PC-9 (cell line): Measurements from ENCODE around the gene RIN1. TPM values are rescaled to one million over a fixed set of nuclear protein-coding genes. Genes with fewer than 3 reads are reported as not detected.

Source experiments
- BruUV-seq: library from RNA; stranded (reverse); fragments of 400-500 nt; replicated peaks from 2 replicates; lab custom pipeline; 2021; lab: Mats Ljungman, UMichigan
- CTCF ChIA-PET: fragments of 300-600 bp; sonication (Branson Sonifier 250); formaldehyde crosslinking; loops from one replicate; lab custom pipeline; 2022; ENCODE audit warnings: antibody characterized with exemption; lab: Charles Lee
- POLR2A ChIA-PET: fragments of 300-600 bp; sonication (Branson Sonifier 250); formaldehyde crosslinking; loops from one replicate; lab custom pipeline; 2022; ENCODE audit warnings: antibody characterized with exemption; ENCODE audit not compliant: unreplicated experiment; lab: Charles Lee
- DNase-seq, 2 experiments: peaks; one replicate each; pipeline versions ENCODE4 v3.0.0 to v3.0.0-alpha.2; 2015 to 2022; ENCODE audit warnings: mixed read lengths in 1 of 2
- H2AFZ ChIP-seq: fragments of 200-600 bp; sonication (generic); 2 replicates; pipeline ENCODE4 v1.8.1; 2017; ENCODE audit warnings: antibody characterized with exemption
- H3F3A ChIP-seq: fragments of 200-600 bp; sonication (generic); 2 replicates; pipeline ENCODE4 v1.8.1; 2017; ENCODE audit warnings: antibody characterized with exemption, mild to moderate bottlenecking, low read depth; ENCODE audit not compliant: insufficient read depth
- H3K27ac ChIP-seq: fragments of 200-600 bp; sonication (generic); 2 replicates; pipeline ENCODE4 v1.6.1; 2016; ENCODE audit warnings: mixed run types
- H3K27me3 ChIP-seq: fragments of 200-600 bp; sonication (generic); 2 replicates; pipeline ENCODE4 v1.6.1; 2016; ENCODE audit warnings: low read depth, mixed run types; ENCODE audit not compliant: insufficient read depth
- H3K36me3 ChIP-seq: fragments of 200-600 bp; sonication (generic); 2 replicates; pipeline ENCODE4 v1.6.1; 2016; ENCODE audit warnings: low read depth, mixed run types
- H3K4me1 ChIP-seq: fragments of 200-600 bp; sonication (generic); replicated peaks from 2 replicates; pipeline ENCODE4 v1.6.1; 2016; ENCODE audit warnings: mixed run types; ENCODE audit not compliant: insufficient read depth
- H3K4me2 ChIP-seq: fragments of 200-600 bp; sonication (generic); 2 replicates; pipeline ENCODE4 v1.6.1; 2017; ENCODE audit warnings: mixed run types
- H3K4me3 ChIP-seq: fragments of 200-600 bp; sonication (generic); 2 replicates; pipeline ENCODE4 v1.6.1; 2016; ENCODE audit warnings: mixed run types
- H3K79me2 ChIP-seq: fragments of 200-600 bp; sonication (generic); 2 replicates; pipeline ENCODE4 v1.6.1; 2017; ENCODE audit warnings: low read depth, mixed run types
- H3K9me2 ChIP-seq: fragments of 200-600 bp; sonication (generic); 2 replicates; pipeline ENCODE4 v1.8.1; 2017; ENCODE audit warnings: mild to moderate bottlenecking; ENCODE audit not compliant: insufficient read depth
- H3K9me3 ChIP-seq: fragments of 200-600 bp; sonication (generic); 2 replicates; pipeline ENCODE4 v1.8.1; 2016; ENCODE audit warnings: low read depth; ENCODE audit not compliant: insufficient read depth
- H4K20me1 ChIP-seq: fragments of 200-600 bp; sonication (generic); 2 replicates; pipeline ENCODE4 v1.8.1; 2017; ENCODE audit not compliant: insufficient read depth
- CTCF ChIP-seq: fragments of 200-600 bp; sonication (generic); conservative IDR thresholded peaks from 2 replicates; pipeline ENCODE4 v1.6.1; 2017; ENCODE audit warnings: mixed run types, antibody characterized with exemption, mild to moderate bottlenecking, moderate library complexity
- EZH2 ChIP-seq: fragments of 200-600 bp; sonication (generic); IDR thresholded peaks from 2 replicates; pipeline ENCODE4 v1.8.0; 2017; ENCODE audit warnings: antibody characterized with exemption, low read depth
- intact Hi-C: fragments of 100-400 bp; cut with micrococcal nuclease; formaldehyde crosslinking; loops from one replicate; pipeline ENCODE4 v1.10.0; 2022; ENCODE audit not compliant: unreplicated experiment
- total RNA-seq: library from RNA; stranded (reverse); gene quantifications from 2 replicates; pipeline ENCODE4 v1.2.3, GENCODE V29; 2021

Gene RIN1
- total RNA-seq, 1 experiment from 2014 or later = 15.5 TPM

GRCh38 chr11:66333896-66334604 lies 2.2 kb downstream of the RIN1 start:
- no peaks in the 10 kb centered on the region for H3K9me2 ChIP-seq
- peaks cover 8% of the 10 kb centered on the region; the same call in 1 of the 2 replicates for H3K79me2 ChIP-seq
- intact Hi-C loops = no loop called here
- peaks cover 26% of the 10 kb centered on the region; the same call in 1 of the 2 replicates for H3F3A ChIP-seq
- no peak overlapping the region for H3K27ac ChIP-seq
- no peak overlapping the region for H3K4me3 ChIP-seq
- H3K9me3 ChIP-seq = no peaks in the 10 kb centered on the region
- no peaks in the 10 kb centered on the region for H3K36me3 ChIP-seq
- no peak for DNase-seq
- TF ChIP-seq CTCF (no peak), EZH2 (no peak)
- ChIA-PET CTCF (interaction anchor here (1.0 to 2.8 kb wide), 2 partner anchors 10 to 22 kb away, joined by 3 to 30 read pairs; no protein-coding TSS in a partner anchor), POLR2A (no interaction called here)
- H3K4me1 ChIP-seq = peaks cover 16% of the 10 kb centered on the region
- BruUV-seq = no TSS peak
- no peaks in the 10 kb centered on the region for H3K27me3 ChIP-seq
- no peak overlapping the region for H3K4me2 ChIP-seq
- H2AFZ ChIP-seq = no peak overlapping the region
- H4K20me1 ChIP-seq = peaks cover 8% of the 10 kb centered on the region

DNA sequence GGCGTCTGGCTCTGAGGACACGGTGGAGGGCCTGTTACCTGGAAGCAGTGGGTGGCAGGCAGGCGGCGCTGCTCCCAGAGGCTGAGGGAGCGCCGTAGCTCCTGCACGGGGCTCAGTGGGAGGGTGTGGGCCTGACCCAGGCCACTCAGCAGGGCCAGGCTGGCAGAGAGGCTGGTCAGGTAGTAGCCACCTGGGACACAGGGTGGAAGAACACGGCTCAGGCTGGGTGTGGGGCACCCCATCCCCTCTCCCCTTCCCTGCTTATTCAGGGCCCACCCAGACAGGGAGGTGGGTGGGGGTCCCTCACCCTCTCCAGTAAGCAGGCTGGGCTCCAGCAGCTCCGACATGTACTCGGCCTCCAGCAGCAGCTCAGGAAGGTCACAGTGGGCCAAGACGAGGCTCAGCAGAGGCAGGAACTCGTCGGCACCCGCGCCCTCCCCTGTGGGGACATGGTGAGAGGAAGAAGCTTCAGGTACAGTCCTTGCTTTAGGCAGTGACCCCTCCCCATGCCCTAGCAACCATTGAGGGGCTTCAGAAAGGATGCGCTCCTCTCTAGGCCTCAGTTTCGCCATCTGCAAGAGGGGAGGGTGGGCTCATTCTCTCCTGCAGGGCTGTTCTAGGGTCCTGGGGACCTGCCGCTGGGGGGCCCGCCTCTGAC lies 2.9 kb downstream of the RIN1 start:
- TF ChIP-seq CTCF = no peak
- no peak for TF ChIP-seq EZH2
- intact Hi-C loops = no loop called here
- Histone ChIP-seq H3K27me3 (no peaks in the 10 kb centered on the region), H3K4me1 (peaks cover 20% of the 10 kb centered on the region), H3K9me2 (no peaks in the 10 kb centered on the region), H4K20me1 (peaks cover 8% of the 10 kb centered on the region), H3K4me2 (no peak overlapping the region), H3F3A (peaks cover 26% of the 10 kb centered on the region; the same call in 1 of the 2 replicates), H3K36me3 (no peaks in the 10 kb centered on the region), H2AFZ (no peak overlapping the region), H3K79me2 (peaks cover 8% of the 10 kb centered on the region; the same call in 1 of the 2 replicates), H3K4me3 (no peak overlapping the region), H3K9me3 (no peaks in the 10 kb centered on the region), H3K27ac (no peak overlapping the region)
- ChIA-PET POLR2A (no interaction called here), CTCF (no interaction called here)
- DNase-seq = no peak
- no TSS peak for BruUV-seq

DNA sequence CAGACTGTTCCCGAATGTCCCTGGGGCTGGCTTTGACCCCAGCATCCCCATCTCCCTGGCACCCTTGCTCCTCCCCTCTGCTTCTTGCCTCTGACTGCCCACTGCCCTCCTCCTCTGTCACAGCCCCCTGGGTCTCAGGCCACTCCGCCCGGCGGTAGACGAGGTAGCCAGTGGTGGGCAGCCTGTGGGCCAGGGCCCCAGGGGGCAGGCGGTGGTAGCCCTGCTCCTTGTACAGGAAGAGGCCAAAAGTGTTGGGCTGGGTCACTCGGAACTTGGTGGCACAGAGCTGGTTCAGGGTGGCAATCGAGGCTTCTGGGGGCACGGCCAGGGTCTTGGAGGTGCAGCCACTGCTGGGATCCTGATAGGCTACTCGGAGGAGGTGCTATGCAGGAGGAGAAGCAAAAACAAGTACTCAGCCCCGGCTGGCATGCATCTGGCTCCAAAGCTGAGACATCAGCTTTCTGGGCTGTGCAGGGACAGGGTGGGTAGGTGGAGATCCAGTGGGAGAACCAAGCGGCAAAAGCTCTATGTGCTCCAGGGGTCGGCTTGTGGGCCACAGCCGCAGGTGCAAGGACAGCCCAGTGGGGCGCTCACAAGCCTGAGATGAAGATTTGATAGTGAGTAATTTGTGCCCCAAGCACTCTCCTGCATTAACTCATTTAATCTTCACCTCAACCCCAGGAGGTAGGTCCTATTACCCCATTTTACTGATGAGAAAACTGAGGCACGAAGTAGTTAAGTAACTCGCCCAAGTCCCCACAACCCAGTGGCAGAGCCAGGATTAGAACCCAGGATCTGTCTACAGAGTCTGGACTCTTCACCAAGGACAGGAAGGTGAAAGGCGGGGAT lies 3.6 kb downstream of the RIN1 start:
- Histone ChIP-seq H3K27me3 (no peaks in the 10 kb centered on the region), H3K4me3 (no peak overlapping the region), H3K4me2 (no peak overlapping the region), H3K9me3 (no peaks in the 10 kb centered on the region), H3F3A (peaks cover 24% of the 10 kb centered on the region; the same call in 1 of the 2 replicates), H4K20me1 (peaks cover 8% of the 10 kb centered on the region), H3K4me1 (peaks cover 27% of the 10 kb centered on the region), H3K79me2 (peaks cover 8% of the 10 kb centered on the region; the same call in 1 of the 2 replicates), H3K36me3 (no peaks in the 10 kb centered on the region), H3K27ac (no peak overlapping the region), H3K9me2 (no peaks in the 10 kb centered on the region), H2AFZ (no peak overlapping the region)
- intact Hi-C loops = no loop called here
- ChIA-PET POLR2A (no interaction called here), CTCF (interaction anchor here (0.6 kb wide), 1 partner anchor 32 kb away, joined by 3 read pairs; no protein-coding TSS in a partner anchor)
- no peak for DNase-seq
- TF ChIP-seq CTCF = no peak
- no peak for TF ChIP-seq EZH2
- no TSS peak for BruUV-seq
